Heart right ventricle (tissue), 16 donors: ENCODE measurements around the gene DNAJC7. TPM values are rescaled to one million over a fixed set of nuclear protein-coding genes. Genes with fewer than 3 reads are reported as not detected.

Source experiments
- ATAC-seq, 8 donors: fragments of 200-7000 bp; cut with Tn5 transposase; one replicate each; pipeline ENCODE4 v1.9.1; 2020; ENCODE audit warnings: mild to moderate bottlenecking in 8 of 8, moderate library complexity in 8 of 8, moderate number of reproducible peaks in 1 of 8
- DNase-seq, 2 donors: peaks; one replicate each; pipeline ENCODE4 v3.0.0-alpha.2; 2020
- H3K27ac ChIP-seq, 10 donors: fragments of 200-600 bp; sonication (generic) in 2 of 10; one replicate each; pipeline versions ENCODE4 v1.5.0 to v1.8.0; 2020 to 2022; ENCODE audit warnings: mild to moderate bottlenecking in 3 of 10
- H3K27me3 ChIP-seq, 7 donors: fragments of 200-600 bp; one replicate each; pipeline ENCODE4 v1.8.0; 2021 to 2022; ENCODE audit warnings: mild to moderate bottlenecking in 2 of 7
- H3K36me3 ChIP-seq, 9 donors: fragments of 200-600 bp; sonication (generic) in 1 of 9; one replicate each; pipeline versions ENCODE4 v1.5.0 to v1.8.0; 2020 to 2022; ENCODE audit warnings: mild to moderate bottlenecking in 2 of 9
- H3K4me1 ChIP-seq, 9 donors: fragments of 200-600 bp; sonication (generic) in 1 of 9; one replicate each; pipeline versions ENCODE4 v1.5.0 to v1.8.0; 2020 to 2022; ENCODE audit warnings: mild to moderate bottlenecking in 4 of 9
- H3K4me3 ChIP-seq, 10 donors: fragments of 200-600 bp; sonication (generic) in 2 of 10; one replicate each; pipeline versions ENCODE4 v1.5.0 to v1.8.0; 2020 to 2022; ENCODE audit warnings: mild to moderate bottlenecking in 7 of 10, moderate library complexity in 2 of 10
- H3K9me3 ChIP-seq, 11 donors: fragments of 200-600 bp in 10 of 11; sonication (generic) in 2 of 11; one replicate each; pipeline versions ENCODE4 v1.5.0 to v1.8.0; 2013 to 2022; ENCODE audit warnings: mild to moderate bottlenecking in 2 of 11, control low read depth in 1 of 11, moderate library complexity in 1 of 11
- WGBS, 2 donors: extraction: QIAGEN DNeasy Blood & Tissue Kit; methylation state at CpG; one replicate each; pipeline ENCODE4 v1.1.7; 2013; ENCODE audit warnings: inconsistent platforms in 1 of 2; 5-methylcytosine and 5-hydroxymethylcytosine counted together
- intact Hi-C, 10 donors: fragments of 100-400 bp; cut with DNase I; formaldehyde crosslinking; loops; one replicate each; pipeline versions ENCODE4 v1.11.1 to v1.14.2; 2022
- polyA plus RNA-seq, 2 donors: library from polyadenylated mRNA; stranded (reverse); fragments of 200-250 nt; gene quantifications; one replicate each; pipeline ENCODE4 v1.2.3, GENCODE V29; 2013
- total RNA-seq, 10 donors: library from RNA; stranded (reverse); fragmentation: NEBNext Ultra II Directional in 3 of 10; extraction: Animal tissue kit (Norgen Biotek cat#: 25700) in 3 of 10; gene quantifications; one replicate each; pipeline versions ENCODE4 v1.2.1 to v1.2.4, GENCODE V29; 2021 to 2023
- TF ChIP-seq, protein P1 (sequence below), 9 donors: fragments of 200-600 bp; sonication (generic) in 2 of 9; IDR thresholded peaks; one replicate each; pipeline versions ENCODE4 v1.5.0 to v1.8.0; 2021 to 2022; ENCODE audit warnings: antibody characterized with exemption in 9 of 9, mild to moderate bottlenecking in 5 of 9, moderate library complexity in 1 of 9
- donor health status: Arrhythmogenic right ventricular cardiomyopathy.
- donor health status: ischemic (EF 13 %, LVEDD 7.1; RV severe dilation, severe dysfunction).
- donor health status: healthy with polysubstance abuse.
- donor health status: DM: no; HTN: yes; CAD: no.
- donor health status: DM: no; HTN: no; CAD: no.
- donor health status: ischemic (EF 25% LVEDD 6.9; RV normal size, moderate dysfunction).
- donor health status: ischemic (EF 25% LVEDD 5.7; RV mildly dilated, moderate dysfunction).
- donor health status: healthy.
- donor health status: DM: yes; HTN: yes; CAD: no.
- donor health status: Ischemic cardiomyopathy.
- donor health status: ischemic (EF 35%, LVEDD 5.7; RV mildly dilated, moderate dysfunction).
- donor health status: nonischemic (EF 11% LVEDD 7.7; RV severe dilation, severe dysfunction).
- donor health status: DM: yes; HTN: yes; CAD: no.
- donor health status: PGD.
- donor health status: ischemic (EF 29% LVEDD 5.4; RV normal size, mild dysfunction).
- donor health status: nonischemic (EF 23%, LVEDD 6.1; RV moderate dilation, normal function).

DNAJC7 gene
- total and polyA plus RNA-seq, 12 donors, result 68.8 to 121 (median 82.7) TPM

- DNase-seq (no peak), ATAC-seq (no peak)
- H3K27me3 ChIP-seq, result peaks cover 4 to 44% (median 40%) of the 10 kb centered on the region in 7 donors
- H3K4me3 ChIP-seq, result no peak overlapping the region
- TF ChIP-seq, protein P1, sequence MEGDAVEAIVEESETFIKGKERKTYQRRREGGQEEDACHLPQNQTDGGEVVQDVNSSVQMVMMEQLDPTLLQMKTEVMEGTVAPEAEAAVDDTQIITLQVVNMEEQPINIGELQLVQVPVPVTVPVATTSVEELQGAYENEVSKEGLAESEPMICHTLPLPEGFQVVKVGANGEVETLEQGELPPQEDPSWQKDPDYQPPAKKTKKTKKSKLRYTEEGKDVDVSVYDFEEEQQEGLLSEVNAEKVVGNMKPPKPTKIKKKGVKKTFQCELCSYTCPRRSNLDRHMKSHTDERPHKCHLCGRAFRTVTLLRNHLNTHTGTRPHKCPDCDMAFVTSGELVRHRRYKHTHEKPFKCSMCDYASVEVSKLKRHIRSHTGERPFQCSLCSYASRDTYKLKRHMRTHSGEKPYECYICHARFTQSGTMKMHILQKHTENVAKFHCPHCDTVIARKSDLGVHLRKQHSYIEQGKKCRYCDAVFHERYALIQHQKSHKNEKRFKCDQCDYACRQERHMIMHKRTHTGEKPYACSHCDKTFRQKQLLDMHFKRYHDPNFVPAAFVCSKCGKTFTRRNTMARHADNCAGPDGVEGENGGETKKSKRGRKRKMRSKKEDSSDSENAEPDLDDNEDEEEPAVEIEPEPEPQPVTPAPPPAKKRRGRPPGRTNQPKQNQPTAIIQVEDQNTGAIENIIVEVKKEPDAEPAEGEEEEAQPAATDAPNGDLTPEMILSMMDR (IDR thresholded peaks at IDR 0.05), result no peak
- no peaks in the 10 kb centered on the region for H3K36me3 ChIP-seq
- intact Hi-C loops, result no loop called here
- whole genome bisulfite sequencing, 2 donors, result 77 to 81% methylated on average over 6 of the region's 6 CpGs
- H3K27ac ChIP-seq, result no peak overlapping the region
- peaks cover 0 to 13% (median 7%) of the 10 kb centered on the region in 9 donors for H3K4me1 ChIP-seq
- H3K9me3 ChIP-seq, result no peaks in the 10 kb centered on the region
These were observed 35.2 kb upstream of the DNAJC7 start for GRCh38 chr17:42052346-42052877.

GRCh38 chr17:42051645-42052044 is 34.4 kb upstream of the DNAJC7 start:
- WGBS, 2 donors, result 89 to 93% methylated on average over 7 of the region's 7 CpGs

GRCh38 chr17:42051013-42051400 is 33.8 kb upstream of the DNAJC7 start:
- TF ChIP-seq, protein P1 (IDR thresholded peaks at IDR 0.05), result no peak
- peaks cover 0 to 13% (median 7%) of the 10 kb centered on the region in 9 donors for H3K4me1 ChIP-seq
- intact Hi-C loops, result loop anchor here in 1 of 10 donors (1.0 kb wide), 1 partner anchor 16 kb away; no protein-coding TSS in a partner anchor
- DNase-seq (no peak), ATAC-seq (no peak)
- H3K27ac ChIP-seq, result no peak overlapping the region
- H3K36me3 ChIP-seq, result no peaks in the 10 kb centered on the region
- WGBS, 2 donors, result 61 to 64% methylated on average over 8 of the region's 8 CpGs
- peaks cover 4 to 39% (median 32%) of the 10 kb centered on the region in 7 donors for H3K27me3 ChIP-seq
- H3K4me3 ChIP-seq, result peak overlapping the region in 9 of 10 donors; percentile 48 to 97 (median 76)
- no peaks in the 10 kb centered on the region for H3K9me3 ChIP-seq

More at GRCh38 chr17:42051645-42052044, 34.4 kb upstream of the DNAJC7 start:
- DNase-seq (no peak), ATAC-seq (no peak)
- Histone ChIP-seq H3K4me1 (peaks cover 0 to 13% (median 7%) of the 10 kb centered on the region in 9 donors), H3K27ac (no peak overlapping the region), H3K36me3 (no peaks in the 10 kb centered on the region), H3K4me3 (no peak overlapping the region), H3K27me3 (peaks cover 4 to 44% (median 39%) of the 10 kb centered on the region in 7 donors), H3K9me3 (no peaks in the 10 kb centered on the region)
- intact Hi-C loops, result loop anchor here in 1 of 10 donors (1.0 kb wide), 1 partner anchor 16 kb away; no protein-coding TSS in a partner anchor
- TF ChIP-seq, protein P1 (IDR thresholded peaks at IDR 0.05), result no peak

- Histone ChIP-seq H3K27me3 (peaks cover 4 to 34% (median 28%) of the 10 kb centered on the region in 7 donors), H3K27ac (peak within 1 kb of the TSS in 5 of 10 donors; percentile 32 to 71 (median 41)), H3K4me1 (peaks cover 0 to 13% (median 7%) of the 10 kb centered on the region in 9 donors), H3K9me3 (no peaks in the 10 kb centered on the region), H3K36me3 (no peaks in the 10 kb centered on the region), H3K4me3 (peak within 1 kb of the TSS; percentile 48 to 97 (median 75))
- DNase-seq (peak; percentile 50 to 59), ATAC-seq (peak; percentile 65 to 90 (median 79))
- WGBS, 2 donors, result 1% methylated on average over 38 to 65 of the region's 65 CpGs
- TF ChIP-seq, protein P1 (IDR thresholded peaks at IDR 0.05), result peak in 8 of 9 donors; percentile 11 to 57 (median 44)
- intact Hi-C loops, result loop anchor here in 2 of 10 donors (1.0 kb wide), 2 partner anchors 17 to 25 kb away; no protein-coding TSS in a partner anchor
These were observed 33.3 kb upstream of the DNAJC7 start, which contains the start of gene C17orf113 for GRCh38 chr17:42050393-42051012. Gene C17orf113, minus strand, starts transcription at chr17:42050601. Its CDS starts 7,225 bp downstream, at chr17:42043376.
